Loucy (cell line): ENCODE measurements around the gene SPTLC3.

Experiments
- H2AFZ ChIP-seq: fragments of 200-600 bp; sonication (generic); 2 replicates; pipeline ENCODE4 v1.6.0; 2016; ENCODE audit warnings: antibody characterized with exemption, mild to moderate bottlenecking, low read length, moderate library complexity
- H3F3A ChIP-seq: fragments of 200-600 bp; 2 replicates; pipeline ENCODE4 v1.6.0; 2016; ENCODE audit warnings: antibody characterized with exemption, low read depth, mild to moderate bottlenecking
- H3K27me3 ChIP-seq: fragments of 200-600 bp; sonication (generic); 2 replicates; pipeline ENCODE4 v1.6.1; 2014; ENCODE audit warnings: low read length, mild to moderate bottlenecking; ENCODE audit not compliant: insufficient read depth, poor library complexity, severe bottlenecking
- H3K36me3 ChIP-seq: fragments of 200-600 bp; sonication (generic); 2 replicates; pipeline ENCODE4 v1.6.1; 2016; ENCODE audit warnings: low read length; ENCODE audit not compliant: insufficient read depth
- H3K4me1 ChIP-seq: fragments of 200-600 bp; sonication (generic); 2 replicates; pipeline ENCODE4 v1.5.1; 2014; ENCODE audit warnings: low read length, mild to moderate bottlenecking; ENCODE audit not compliant: insufficient read depth, poor library complexity, severe bottlenecking
- H3K4me2 ChIP-seq: fragments of 200-600 bp; sonication (generic); 2 replicates; pipeline ENCODE4 v1.6.0; 2014; ENCODE audit warnings: antibody characterized with exemption, low read length, low read depth, mild to moderate bottlenecking; ENCODE audit not compliant: poor library complexity, severe bottlenecking
- H3K4me3 ChIP-seq: fragments of 200-600 bp; sonication (generic); 2 replicates; pipeline ENCODE4 v1.5.1; 2014; ENCODE audit warnings: low read length, mild to moderate bottlenecking, mixed read lengths; ENCODE audit not compliant: poor library complexity, severe bottlenecking
- H3K79me2 ChIP-seq: fragments of 200-600 bp; sonication (generic); 2 replicates; pipeline ENCODE4 v1.6.1; 2014; ENCODE audit warnings: low read length; ENCODE audit not compliant: insufficient read depth
- H3K9ac ChIP-seq: fragments of 200-600 bp; sonication (generic); 2 replicates; pipeline ENCODE4 v1.6.0; 2014; ENCODE audit warnings: mild to moderate bottlenecking, low read depth, low read length, moderate library complexity; ENCODE audit not compliant: poor library complexity, severe bottlenecking
- H3K9me2 ChIP-seq: fragments of 200-600 bp; sonication (generic); replicated peaks from 2 replicates; pipeline ENCODE4 v1.6.1; 2016; ENCODE audit warnings: low read depth, low read length, mixed read lengths
- H3K9me3 ChIP-seq: fragments of 200-600 bp; sonication (generic); 2 replicates; pipeline ENCODE4 v1.6.1; 2014; ENCODE audit warnings: mild to moderate bottlenecking, antibody characterized with exemption, low read length, low read depth; ENCODE audit not compliant: insufficient read depth
- H4K20me1 ChIP-seq: fragments of 200-600 bp; sonication (generic); 2 replicates; pipeline ENCODE4 v1.6.0; 2014; ENCODE audit warnings: antibody characterized with exemption, low read length, mild to moderate bottlenecking; ENCODE audit not compliant: insufficient read depth, poor library complexity, severe bottlenecking
- EZH2phosphoT487 ChIP-seq: fragments of 200-600 bp; IDR thresholded peaks from 2 replicates; pipeline ENCODE4 v1.6.1; 2018; ENCODE audit warnings: antibody characterized with exemption, mild to moderate bottlenecking, moderate library complexity, borderline replicate concordance
- TF ChIP-seq, protein P1 (sequence below): fragments of 200-600 bp; sonication (generic); conservative IDR thresholded peaks from 2 replicates; pipeline ENCODE4 v1.5.1; 2014; ENCODE audit warnings: mild to moderate bottlenecking, antibody characterized with exemption, low read length

The SPTLC3 gene

DNA sequence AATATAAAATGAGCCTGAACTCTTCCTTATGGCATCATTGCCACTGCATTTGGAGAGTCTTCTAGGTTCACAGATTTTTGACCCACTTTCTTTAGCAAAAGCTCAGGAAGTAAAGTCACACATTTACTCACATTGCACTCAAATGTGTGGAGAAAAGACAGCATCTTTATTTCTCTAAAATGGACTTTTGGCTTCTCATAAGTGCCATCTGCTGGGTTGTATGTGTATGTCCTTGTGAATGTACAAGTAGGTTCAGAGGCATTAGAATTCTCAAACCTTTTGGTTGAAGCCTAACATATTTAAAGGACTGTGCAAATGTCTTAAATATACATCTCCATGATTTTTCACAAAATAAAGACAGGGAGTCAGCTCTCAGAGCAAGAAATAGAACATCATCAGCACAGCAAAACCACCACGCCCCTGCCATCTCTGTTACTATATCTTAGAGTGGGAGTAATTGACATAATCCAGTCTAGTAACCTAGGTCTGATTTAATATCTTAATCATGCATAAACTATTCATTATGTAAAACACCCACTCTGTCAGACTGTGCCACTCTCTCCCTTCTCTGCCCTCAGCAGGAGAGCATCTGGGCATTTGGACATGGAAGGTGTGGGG lies 42.2 kb upstream of the SPTLC3 start:
- Histone ChIP-seq H2AFZ (no peak overlapping the region), H3K9ac (no peak overlapping the region), H3K9me3 (no peaks in the 10 kb centered on the region), H3K36me3 (no peaks in the 10 kb centered on the region), H3K4me1 (no peaks in the 10 kb centered on the region), H3K27me3 (no peaks in the 10 kb centered on the region), H3K79me2 (no peaks in the 10 kb centered on the region), H3F3A (no peaks in the 10 kb centered on the region), H3K4me3 (no peak overlapping the region), H4K20me1 (no peaks in the 10 kb centered on the region), H3K9me2 (no peaks in the 10 kb centered on the region), H3K4me2 (no peak overlapping the region)
- TF ChIP-seq, protein P1, sequence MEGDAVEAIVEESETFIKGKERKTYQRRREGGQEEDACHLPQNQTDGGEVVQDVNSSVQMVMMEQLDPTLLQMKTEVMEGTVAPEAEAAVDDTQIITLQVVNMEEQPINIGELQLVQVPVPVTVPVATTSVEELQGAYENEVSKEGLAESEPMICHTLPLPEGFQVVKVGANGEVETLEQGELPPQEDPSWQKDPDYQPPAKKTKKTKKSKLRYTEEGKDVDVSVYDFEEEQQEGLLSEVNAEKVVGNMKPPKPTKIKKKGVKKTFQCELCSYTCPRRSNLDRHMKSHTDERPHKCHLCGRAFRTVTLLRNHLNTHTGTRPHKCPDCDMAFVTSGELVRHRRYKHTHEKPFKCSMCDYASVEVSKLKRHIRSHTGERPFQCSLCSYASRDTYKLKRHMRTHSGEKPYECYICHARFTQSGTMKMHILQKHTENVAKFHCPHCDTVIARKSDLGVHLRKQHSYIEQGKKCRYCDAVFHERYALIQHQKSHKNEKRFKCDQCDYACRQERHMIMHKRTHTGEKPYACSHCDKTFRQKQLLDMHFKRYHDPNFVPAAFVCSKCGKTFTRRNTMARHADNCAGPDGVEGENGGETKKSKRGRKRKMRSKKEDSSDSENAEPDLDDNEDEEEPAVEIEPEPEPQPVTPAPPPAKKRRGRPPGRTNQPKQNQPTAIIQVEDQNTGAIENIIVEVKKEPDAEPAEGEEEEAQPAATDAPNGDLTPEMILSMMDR, result peak; percentile 50
- no peak for TF ChIP-seq EZH2phosphoT487

DNA sequence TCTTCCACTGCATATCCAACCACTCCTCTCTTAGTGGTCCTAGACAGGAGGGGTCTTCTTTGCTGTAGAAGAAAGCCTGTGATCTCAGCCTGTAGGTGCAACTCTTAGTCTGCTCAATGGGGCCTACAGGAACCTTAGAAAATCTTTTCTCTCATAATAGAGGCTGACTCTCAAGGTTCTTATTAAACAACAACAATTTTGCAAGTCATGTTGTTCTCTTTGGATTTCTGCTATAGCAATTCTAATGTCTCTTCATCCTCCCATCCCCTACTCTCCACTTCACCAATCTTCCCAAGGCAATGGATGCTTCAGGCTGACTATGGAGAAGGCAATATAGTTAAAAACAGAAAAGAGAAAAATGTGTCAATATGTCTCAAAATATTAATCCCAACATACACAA lies 40.8 kb upstream of the SPTLC3 start:
- Histone ChIP-seq H4K20me1 (no peaks in the 10 kb centered on the region), H3K27me3 (no peaks in the 10 kb centered on the region), H3F3A (no peaks in the 10 kb centered on the region), H3K9ac (no peak overlapping the region), H3K4me2 (no peak overlapping the region), H2AFZ (no peak overlapping the region), H3K4me3 (no peak overlapping the region), H3K79me2 (no peaks in the 10 kb centered on the region), H3K4me1 (no peaks in the 10 kb centered on the region), H3K9me2 (no peaks in the 10 kb centered on the region), H3K36me3 (no peaks in the 10 kb centered on the region), H3K9me3 (no peaks in the 10 kb centered on the region)
- no peak for TF ChIP-seq EZH2phosphoT487
- TF ChIP-seq, protein P1, result no peak

DNA sequence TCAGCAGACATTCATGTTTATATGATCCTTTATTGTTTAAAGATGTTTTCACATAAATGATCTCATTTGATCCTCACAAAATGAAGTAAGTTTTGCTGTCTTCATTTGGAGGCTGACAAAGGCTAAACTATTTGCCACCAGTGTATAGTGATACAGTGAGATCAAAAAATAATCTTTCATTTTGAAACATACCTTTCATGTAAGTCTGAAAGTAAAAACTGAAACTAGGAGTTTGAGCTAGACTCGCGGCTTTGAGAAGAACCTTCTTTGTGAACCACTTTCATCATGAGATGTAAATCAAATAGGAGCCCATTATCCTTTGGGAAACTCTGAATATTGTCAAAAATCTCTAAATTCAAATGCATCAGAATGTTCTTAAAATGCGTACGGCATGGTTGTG lies 40.3 kb upstream of the SPTLC3 start:
- no peaks in the 10 kb centered on the region for H4K20me1 ChIP-seq
- no peaks in the 10 kb centered on the region for H3K36me3 ChIP-seq
- no peak overlapping the region for H2AFZ ChIP-seq
- H3K4me3 ChIP-seq, result no peak overlapping the region
- H3F3A ChIP-seq, result no peaks in the 10 kb centered on the region
- H3K9me3 ChIP-seq, result no peaks in the 10 kb centered on the region
- no peaks in the 10 kb centered on the region for H3K4me1 ChIP-seq
- H3K9ac ChIP-seq, result no peak overlapping the region
- no peaks in the 10 kb centered on the region for H3K79me2 ChIP-seq
- no peaks in the 10 kb centered on the region for H3K9me2 ChIP-seq
- TF ChIP-seq, protein P1, result no peak
- no peak for TF ChIP-seq EZH2phosphoT487
- no peaks in the 10 kb centered on the region for H3K27me3 ChIP-seq
- no peak overlapping the region for H3K4me2 ChIP-seq
